Esophagus squamous epithelium (tissue), 4 donors: ENCODE data around the gene MEX3C.

Experiments
- POLR2A ChIP-seq, 4 donors: fragments of 450-650 bp; IDR thresholded peaks; one replicate each; pipeline ENCODE4 v1.6.1; 2017; ENCODE audit warnings: antibody characterized with exemption in 4 of 4, mild to moderate bottlenecking in 4 of 4, moderate library complexity in 3 of 4
- TF ChIP-seq, protein P1 (sequence below), 6 experiments: fragments of 450-650 bp in 4 of 6; fragments of 200-600 bp in 2 of 6; sonication (generic) in 2 of 6; IDR thresholded peaks; one replicate each; pipeline ENCODE4 v1.5.1; 2016 to 2019; ENCODE audit warnings: antibody characterized with exemption in 6 of 6, mild to moderate bottlenecking in 4 of 6, moderate library complexity in 4 of 6

DNA sequence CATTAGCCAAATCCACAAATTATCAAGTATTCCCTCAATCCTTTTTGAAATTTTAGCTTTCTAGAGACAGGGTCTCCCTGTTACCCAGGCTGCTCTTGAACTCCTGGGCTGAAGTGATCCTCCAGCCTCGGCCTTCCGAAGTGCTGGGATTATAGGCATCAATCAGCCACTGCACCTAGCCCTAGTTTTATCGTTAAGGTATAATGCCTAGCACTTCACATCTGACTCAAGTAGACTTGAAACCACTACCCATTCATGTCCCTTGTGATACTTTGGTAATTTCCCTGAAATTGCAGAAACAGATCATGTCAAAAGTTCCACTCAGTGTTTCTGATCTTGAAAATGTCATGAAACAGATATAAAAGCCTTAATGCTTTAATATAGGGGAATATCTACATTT lies 26.3 kb downstream of the MEX3C start:
- no peak for TF ChIP-seq POLR2A (IDR thresholded peaks at IDR 0.05)
- TF ChIP-seq, protein P1, sequence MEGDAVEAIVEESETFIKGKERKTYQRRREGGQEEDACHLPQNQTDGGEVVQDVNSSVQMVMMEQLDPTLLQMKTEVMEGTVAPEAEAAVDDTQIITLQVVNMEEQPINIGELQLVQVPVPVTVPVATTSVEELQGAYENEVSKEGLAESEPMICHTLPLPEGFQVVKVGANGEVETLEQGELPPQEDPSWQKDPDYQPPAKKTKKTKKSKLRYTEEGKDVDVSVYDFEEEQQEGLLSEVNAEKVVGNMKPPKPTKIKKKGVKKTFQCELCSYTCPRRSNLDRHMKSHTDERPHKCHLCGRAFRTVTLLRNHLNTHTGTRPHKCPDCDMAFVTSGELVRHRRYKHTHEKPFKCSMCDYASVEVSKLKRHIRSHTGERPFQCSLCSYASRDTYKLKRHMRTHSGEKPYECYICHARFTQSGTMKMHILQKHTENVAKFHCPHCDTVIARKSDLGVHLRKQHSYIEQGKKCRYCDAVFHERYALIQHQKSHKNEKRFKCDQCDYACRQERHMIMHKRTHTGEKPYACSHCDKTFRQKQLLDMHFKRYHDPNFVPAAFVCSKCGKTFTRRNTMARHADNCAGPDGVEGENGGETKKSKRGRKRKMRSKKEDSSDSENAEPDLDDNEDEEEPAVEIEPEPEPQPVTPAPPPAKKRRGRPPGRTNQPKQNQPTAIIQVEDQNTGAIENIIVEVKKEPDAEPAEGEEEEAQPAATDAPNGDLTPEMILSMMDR (IDR thresholded peaks at IDR 0.05), result no peak
